GM12878 (cell line): ENCODE results near the gene ACKR2. TPM values are rescaled to one million over a fixed set of nuclear protein-coding genes. Genes with fewer than 3 reads are reported as not detected.
A peak's percentile ranks its signal among the peaks of the same experiment; 100 is the strongest.

ENCODE experiments used
- ATAC-seq: fragments of 200-7000 bp; cut with Tn5 transposase; 3 replicates; pipeline ENCODE4 v1.9.1; 2020; ENCODE audit warnings: mild to moderate bottlenecking, moderate library complexity
- BruUV-seq: library from RNA; stranded (reverse); fragments of 400-500 nt; replicated peaks from 2 replicates; lab custom pipeline; 2021; lab: Mats Ljungman, UMichigan
- CTCF ChIA-PET: fragments of 300-600 bp; sonication (Branson Sonifier 250); formaldehyde crosslinking; extraction: SDS; loops from one replicate; lab custom pipeline; 2021; ENCODE audit warnings: inconsistent platforms; lab: Yijun Ruan, JAX
- POLR2A ChIA-PET: fragments of 350-600 bp; formaldehyde crosslinking; extraction: SDS; loops from one replicate; lab custom pipeline; 2021; ENCODE audit warnings: inconsistent platforms; lab: Charles Lee
- RAD21 ChIA-PET: fragments of 300-600 bp; sonication (Branson Sonifier 250); formaldehyde crosslinking; loops from one replicate; lab custom pipeline; 2023; ENCODE audit warnings: antibody characterized with exemption; ENCODE audit not compliant: unreplicated experiment; lab: Charles Lee
- SMC1A ChIA-PET: fragments of 300-600 bp; sonication (Branson Sonifier 250); formaldehyde crosslinking; loops from one replicate; lab custom pipeline; 2023; ENCODE audit not compliant: unreplicated experiment, uncharacterized antibody; lab: Charles Lee
- DNase-seq: peaks from one replicate; pipeline ENCODE4 v3.0.0-alpha.2; 2011; ENCODE audit warnings: low read depth, low spot score
- FAIRE-seq: peaks from 3 replicates; lab custom pipeline; 2011; peaks lifted over from hg19 to GRCh38; lab: Jason Lieb, UNC
- H2AFZ ChIP-seq: 2 replicates; pipeline ENCODE4 v1.6.0; 2011; ENCODE audit warnings: low read depth, low read length, control low read depth; ENCODE audit not compliant: control insufficient read depth
- H3K27ac ChIP-seq: 2 replicates; pipeline ENCODE4 v1.5.1; 2011; ENCODE audit warnings: control low read depth; ENCODE audit not compliant: control insufficient read depth, insufficient read depth
- H3K27me3 ChIP-seq, 2 experiments: replicated peaks in 1 of 2; 2 replicates each; pipeline versions ENCODE4 v1.6.0 to v1.6.1; 2011; ENCODE audit warnings: low read length in 1 of 2; ENCODE audit not compliant: control insufficient read depth in 2 of 2, insufficient read depth in 2 of 2
- H3K36me3 ChIP-seq, 2 experiments: 2 replicates each; pipeline ENCODE4 v1.5.1; 2011; ENCODE audit warnings: low read length in 1 of 2; ENCODE audit not compliant: control insufficient read depth in 2 of 2, insufficient read depth in 2 of 2
- H3K4me1 ChIP-seq: 2 replicates; pipeline ENCODE4 v1.6.1; 2011; ENCODE audit warnings: mild to moderate bottlenecking, low read length, moderate library complexity, mixed read lengths; ENCODE audit not compliant: control insufficient read depth, insufficient read depth
- H3K4me2 ChIP-seq: 2 replicates; pipeline ENCODE4 v1.6.0; 2011; ENCODE audit warnings: control low read depth; ENCODE audit not compliant: control insufficient read depth, insufficient read depth
- H3K4me3 ChIP-seq: fragments of 200-600 bp; sonication (generic); 2 replicates; pipeline ENCODE4 v1.5.1; 2016
- H3K79me2 ChIP-seq: 2 replicates; pipeline ENCODE4 v1.6.0; 2011; ENCODE audit warnings: low read length; ENCODE audit not compliant: control insufficient read depth, insufficient read depth
- H3K9ac ChIP-seq: 2 replicates; pipeline ENCODE4 v1.8.0; 2011; ENCODE audit warnings: low read length, control low read depth, mixed read lengths; ENCODE audit not compliant: control insufficient read depth, insufficient read depth
- H3K9me3 ChIP-seq: replicated peaks from 3 replicates; pipeline ENCODE4 v1.5.1; 2011; ENCODE audit warnings: mild to moderate bottlenecking, low read length; ENCODE audit not compliant: control insufficient read depth, insufficient read depth
- H4K20me1 ChIP-seq: 2 replicates; pipeline ENCODE4 v1.6.0; 2011; ENCODE audit not compliant: control insufficient read depth, insufficient read depth
- DPF2 ChIP-seq: fragments of 450-650 bp; IDR thresholded peaks from 2 replicates; pipeline ENCODE4 v1.6.1; 2017; ENCODE audit warnings: mild to moderate bottlenecking
- MTA2 ChIP-seq: fragments of 450-650 bp; IDR thresholded peaks from 2 replicates; pipeline ENCODE4 v1.6.1; 2016; ENCODE audit warnings: low read depth, mild to moderate bottlenecking, moderate library complexity
- MYB ChIP-seq: fragments of 150-350 bp; IDR thresholded peaks from 2 replicates; pipeline ENCODE4 v1.6.1; 2014; ENCODE audit warnings: mild to moderate bottlenecking, low read depth, low read length, borderline replicate concordance
- NR2F1 ChIP-seq: fragments of 450-650 bp; conservative IDR thresholded peaks from 2 replicates; pipeline ENCODE4 v1.6.1; 2017; ENCODE audit warnings: mild to moderate bottlenecking
- SUZ12 ChIP-seq: fragments of 200-600 bp; sonication (generic); IDR thresholded peaks from one replicate; pipeline ENCODE4 v1.6.1; 2018; ENCODE audit warnings: antibody characterized with exemption, mild to moderate bottlenecking; ENCODE audit not compliant: unreplicated experiment
- ZSCAN29 ChIP-seq: fragments of 450-650 bp; IDR thresholded peaks from 2 replicates; pipeline ENCODE4 v1.6.1; 2017; ENCODE audit warnings: mild to moderate bottlenecking, moderate library complexity
- WGBS: methylation state at CpG from one replicate; pipeline ENCODE4 v1.1.6; 2016; ENCODE audit warnings: low lambda C conversion rate; ENCODE audit not compliant: insufficient replicate concordance, insufficient coverage; ENCODE audit errors: missing lambda C conversion rate; 5-methylcytosine and 5-hydroxymethylcytosine counted together
- in situ Hi-C: fragments of 300-500 bp; cut with MboI; formaldehyde crosslinking; loops from 9 replicates; pipeline ENCODE4 v1.14.3; 2018; ENCODE audit warnings: mixed read lengths
- intact Hi-C: fragments of 100-400 bp; cut with micrococcal nuclease; formaldehyde crosslinking; loops from one replicate; pipeline ENCODE4 v1.14.2; 2022; ENCODE audit not compliant: unreplicated experiment
- polyA plus RNA-seq, 11 experiments: library from polyadenylated mRNA; depleted of rRNA in 4 of 11; unstranded in 6 of 11; stranded (reverse) in 5 of 11; fragments of >200 nt; fragmentation: Nextera tagmentation in 4 of 11; fragmentation: Illumina TruSeq in 1 of 11; extraction: Ambion mirVana in 4 of 11; extraction: Trizol in 1 of 11; gene quantifications; 1 replicate in 1 of 11; 2 replicates in 10 of 11; pipeline versions ENCODE4 v1.2.1 to v1.2.3, GENCODE V29; 2011 to 2016; ENCODE audit warnings: inconsistent platforms in 2 of 11, missing spikeins in 2 of 11, low read depth in 1 of 11
- total RNA-seq, 4 experiments: library from RNA; depleted of rRNA in 3 of 4; stranded (reverse); fragments of >200 nt in 3 of 4; fragmentation: Illumina TruSeq in 1 of 4; extraction: Trizol in 1 of 4; gene quantifications; 2 replicates each; pipeline versions ENCODE4 v1.2.1 to v1.2.3, GENCODE V29; 2013 to 2021
- TF ChIP-seq, protein P1 (sequence below): fragments of 450-650 bp; IDR thresholded peaks from 2 replicates; pipeline ENCODE4 v1.6.1; 2014; ENCODE audit warnings: mild to moderate bottlenecking
- TF ChIP-seq, protein P2 (sequence below): fragments of 450-650 bp; IDR thresholded peaks from 2 replicates; pipeline ENCODE4 v1.6.1; 2017; ENCODE audit warnings: low read depth, mild to moderate bottlenecking, moderate library complexity
- TF ChIP-seq, protein P3 (sequence below): fragments of 450-650 bp; IDR thresholded peaks from 2 replicates; pipeline ENCODE4 v1.6.1; 2016; ENCODE audit warnings: mild to moderate bottlenecking

Gene ACKR2
- total and polyA plus RNA-seq, 10 of the 15 experiments (the other 5 are each of a cell fraction or from before 2014, with no cell fraction given): 0.05 to 0.91 (median 0.23) TPM; not detected in 2

DNA sequence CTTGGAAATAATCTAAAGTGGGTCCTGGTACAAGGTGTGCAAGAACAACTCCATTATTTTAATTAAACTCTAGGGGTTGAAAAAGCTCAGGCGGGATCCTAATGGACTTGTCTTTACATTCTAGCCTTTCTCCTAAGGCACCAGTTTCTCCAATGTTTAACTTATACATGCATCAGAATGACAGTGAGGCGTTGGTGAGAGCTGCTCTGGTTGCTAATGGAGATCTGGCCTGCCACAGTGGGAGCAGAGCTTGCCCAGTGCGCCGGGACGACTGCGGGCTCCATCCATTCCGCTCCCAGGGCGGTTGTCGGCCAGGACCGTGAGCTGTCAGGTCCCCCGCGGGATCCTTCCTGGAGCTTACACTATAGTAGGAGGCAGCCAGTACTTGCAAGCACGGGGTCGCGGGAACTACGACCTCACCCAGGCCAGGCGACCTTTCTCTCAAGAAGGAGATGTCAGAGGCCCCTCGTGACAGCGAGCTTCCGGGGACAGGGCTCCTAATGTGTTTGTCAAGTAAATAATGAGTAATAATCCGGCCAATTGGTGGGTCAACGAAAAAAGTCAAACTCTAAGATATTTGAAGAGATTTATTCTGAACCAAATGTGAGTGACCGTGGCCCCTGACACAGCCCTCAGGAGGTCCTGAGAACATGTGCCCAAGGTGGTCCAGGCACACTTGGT, 4.0 kb upstream of the ACKR2 start:
- intact Hi-C loops: no loop called here
- Histone ChIP-seq H2AFZ (peak overlapping the region; percentile 93), H4K20me1 (no peaks in the 10 kb centered on the region), H3K27ac (no peak overlapping the region), H3K36me3 (no peaks in the 10 kb centered on the region), H3K4me1 (no peaks in the 10 kb centered on the region; the same call in 1 of the 2 replicates), H3K4me3 (peak overlapping the region; percentile 66), H3K9ac (peak overlapping the region; percentile 74; the same call in 1 of the 2 replicates), H3K27me3 (no peaks in the 10 kb centered on the region), H3K4me2 (peak overlapping the region; percentile 92), H3K79me2 (peaks cover 33% of the 10 kb centered on the region), H3K9me3 (no peaks in the 10 kb centered on the region)
- RAD21 ChIA-PET: interaction anchor here (0.8 to 1.4 kb wide), 2 partner anchors 21 to 26 kb away, joined by 4 to 6 read pairs; no protein-coding TSS in a partner anchor
- SMC1A ChIA-PET: interaction anchor here (0.9 to 1.1 kb wide), 2 partner anchors 11 to 20 kb away, joined by 3 to 4 read pairs; no protein-coding TSS in a partner anchor
- ATAC-seq: no peak
- BruUV-seq: no TSS peak
- FAIRE-seq: no peak
- POLR2A ChIA-PET: interaction anchor here (1.1 to 2.0 kb wide), 2 partner anchors 9 to 11 kb away, joined by 5 to 14 read pairs; no protein-coding TSS in a partner anchor
- no peak for DNase-seq
- 89% methylated on average over 23 of the region's 23 CpGs for WGBS
- CTCF ChIA-PET: interaction anchor here (0.7 to 3.3 kb wide), 8 partner anchors 9 to 76 kb away, joined by 3 to 15 read pairs (median 4); no protein-coding TSS in a partner anchor
- in situ Hi-C loops: no loop called here
- TF ChIP-seq MYB: no peak
- 0 out of 2 replicates have a peak, but pooled peaks have one; percentile 33 for TF ChIP-seq NR2F1
- TF ChIP-seq DPF2: no peak
- TF ChIP-seq, all 136 proteins: peak for 1

DNA sequence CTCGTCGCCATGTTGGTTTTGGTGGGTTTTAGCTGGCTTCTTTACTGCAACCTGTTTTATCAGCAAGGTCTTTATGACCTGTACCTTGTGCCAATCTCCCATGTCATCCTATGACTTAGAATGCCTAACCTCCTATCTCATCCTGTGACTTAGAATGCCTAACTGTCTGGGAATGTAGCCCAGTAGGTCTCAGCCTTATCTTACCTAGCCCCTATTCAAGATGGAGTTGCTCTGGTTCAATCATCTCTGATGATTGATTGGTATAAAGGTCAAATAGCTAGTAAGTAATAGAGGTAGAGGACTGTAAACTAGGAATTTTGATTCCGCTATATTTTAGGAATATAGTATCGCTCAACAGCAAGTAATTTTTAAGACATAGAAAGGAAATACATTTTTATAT, 1.3 kb upstream of the ACKR2 start:
- 50% methylated on average over 4 of the region's 4 CpGs for WGBS
- Histone ChIP-seq H3K4me2 (no peak overlapping the region), H3K36me3 (no peaks in the 10 kb centered on the region), H3K27ac (no peak overlapping the region), H3K79me2 (peaks cover 12% of the 10 kb centered on the region), H3K4me3 (no peak overlapping the region), H3K9ac (no peak overlapping the region), H3K4me1 (no peaks in the 10 kb centered on the region), H3K9me3 (no peaks in the 10 kb centered on the region), H3K27me3 (no peaks in the 10 kb centered on the region), H2AFZ (no peak overlapping the region), H4K20me1 (no peaks in the 10 kb centered on the region)
- SMC1A ChIA-PET: interaction anchor here (0.7 to 2.0 kb wide), 4 partner anchors 11 to 309 kb away, joined by 3 to 7 read pairs (median 4); no protein-coding TSS in a partner anchor
- intact Hi-C loops (no loop called here), in situ Hi-C loops (no loop called here)
- RAD21 ChIA-PET: no interaction called here
- no TSS peak for BruUV-seq
- CTCF ChIA-PET: interaction anchor here (1.2 to 2.3 kb wide), 3 partner anchors 28 to 73 kb away, joined by 3 to 9 read pairs (median 9); no protein-coding TSS in a partner anchor
- POLR2A ChIA-PET: no interaction called here
- ATAC-seq (no peak), DNase-seq (no peak), FAIRE-seq (no peak)
- TF ChIP-seq ZSCAN29 (no peak), MTA2 (no peak), SUZ12 (no peak)
- TF ChIP-seq, protein P1, sequence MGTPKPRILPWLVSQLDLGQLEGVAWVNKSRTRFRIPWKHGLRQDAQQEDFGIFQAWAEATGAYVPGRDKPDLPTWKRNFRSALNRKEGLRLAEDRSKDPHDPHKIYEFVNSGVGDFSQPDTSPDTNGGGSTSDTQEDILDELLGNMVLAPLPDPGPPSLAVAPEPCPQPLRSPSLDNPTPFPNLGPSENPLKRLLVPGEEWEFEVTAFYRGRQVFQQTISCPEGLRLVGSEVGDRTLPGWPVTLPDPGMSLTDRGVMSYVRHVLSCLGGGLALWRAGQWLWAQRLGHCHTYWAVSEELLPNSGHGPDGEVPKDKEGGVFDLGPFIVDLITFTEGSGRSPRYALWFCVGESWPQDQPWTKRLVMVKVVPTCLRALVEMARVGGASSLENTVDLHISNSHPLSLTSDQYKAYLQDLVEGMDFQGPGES: no peak
- TF ChIP-seq, protein P2, sequence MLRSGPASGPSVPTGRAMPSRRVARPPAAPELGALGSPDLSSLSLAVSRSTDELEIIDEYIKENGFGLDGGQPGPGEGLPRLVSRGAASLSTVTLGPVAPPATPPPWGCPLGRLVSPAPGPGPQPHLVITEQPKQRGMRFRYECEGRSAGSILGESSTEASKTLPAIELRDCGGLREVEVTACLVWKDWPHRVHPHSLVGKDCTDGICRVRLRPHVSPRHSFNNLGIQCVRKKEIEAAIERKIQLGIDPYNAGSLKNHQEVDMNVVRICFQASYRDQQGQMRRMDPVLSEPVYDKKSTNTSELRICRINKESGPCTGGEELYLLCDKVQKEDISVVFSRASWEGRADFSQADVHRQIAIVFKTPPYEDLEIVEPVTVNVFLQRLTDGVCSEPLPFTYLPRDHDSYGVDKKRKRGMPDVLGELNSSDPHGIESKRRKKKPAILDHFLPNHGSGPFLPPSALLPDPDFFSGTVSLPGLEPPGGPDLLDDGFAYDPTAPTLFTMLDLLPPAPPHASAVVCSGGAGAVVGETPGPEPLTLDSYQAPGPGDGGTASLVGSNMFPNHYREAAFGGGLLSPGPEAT: no peak
- TF ChIP-seq, protein P3, sequence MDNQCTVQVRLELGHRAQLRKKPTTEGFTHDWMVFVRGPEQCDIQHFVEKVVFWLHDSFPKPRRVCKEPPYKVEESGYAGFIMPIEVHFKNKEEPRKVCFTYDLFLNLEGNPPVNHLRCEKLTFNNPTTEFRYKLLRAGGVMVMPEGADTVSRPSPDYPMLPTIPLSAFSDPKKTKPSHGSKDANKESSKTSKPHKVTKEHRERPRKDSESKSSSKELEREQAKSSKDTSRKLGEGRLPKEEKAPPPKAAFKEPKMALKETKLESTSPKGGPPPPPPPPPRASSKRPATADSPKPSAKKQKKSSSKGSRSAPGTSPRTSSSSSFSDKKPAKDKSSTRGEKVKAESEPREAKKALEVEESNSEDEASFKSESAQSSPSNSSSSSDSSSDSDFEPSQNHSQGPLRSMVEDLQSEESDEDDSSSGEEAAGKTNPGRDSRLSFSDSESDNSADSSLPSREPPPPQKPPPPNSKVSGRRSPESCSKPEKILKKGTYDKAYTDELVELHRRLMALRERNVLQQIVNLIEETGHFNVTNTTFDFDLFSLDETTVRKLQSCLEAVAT: no peak
